Lower leg skin (tissue), 3 donors: ENCODE results near the gene ADGRV1.

ENCODE experiments used
- CTCF ChIP-seq, 3 donors: fragments of 450-650 bp; IDR thresholded peaks; one replicate each; pipeline ENCODE4 v1.5.1; 2016; ENCODE audit warnings: antibody characterized with exemption in 3 of 3, mild to moderate bottlenecking in 3 of 3, moderate library complexity in 2 of 3
- POLR2A ChIP-seq, 2 donors: fragments of 450-650 bp; IDR thresholded peaks; one replicate each; pipeline ENCODE4 v1.6.1; 2016 to 2017; ENCODE audit warnings: antibody characterized with exemption in 2 of 2, mild to moderate bottlenecking in 1 of 2, moderate library complexity in 1 of 2

- TF ChIP-seq CTCF (IDR thresholded peaks at IDR 0.05) (no peak), POLR2A (IDR thresholded peaks at IDR 0.05) (no peak)
Measured at GRCh38 chr5:91030521-91031401, 472.2 kb downstream of the ADGRV1 start.
